ENCODE data around the gene TCP1. TPM values are rescaled to one million over a fixed set of nuclear protein-coding genes. Genes with fewer than 3 reads are reported as not detected.

The TCP1 gene
- total RNA-seq, 4 donors from 2014 or later = 109 to 230 (median 154) TPM

GRCh38 chr6:159813781-159814180, 24.4 kb upstream of the TCP1 start:
- TF ChIP-seq CTCF (IDR thresholded peaks at IDR 0.05; ENCODE audit: low read depth) = no peak

- TF ChIP-seq CTCF (IDR thresholded peaks at IDR 0.05; ENCODE audit: low read depth) = no peak
Measured at GRCh38 chr6:159809149-159809548, 19.7 kb upstream of the TCP1 start.

GRCh38 chr6:159808647-159809046, 19.2 kb upstream of the TCP1 start:
- no peak for TF ChIP-seq CTCF (IDR thresholded peaks at IDR 0.05; ENCODE audit: low read depth)

GRCh38 chr6:159807150-159807858, 17.9 kb upstream of the TCP1 start:
- TF ChIP-seq CTCF (IDR thresholded peaks at IDR 0.05; ENCODE audit: low read depth) = no peak

- no peak for TF ChIP-seq CTCF (IDR thresholded peaks at IDR 0.05; ENCODE audit: low read depth)
Measured at GRCh38 chr6:159806021-159806458, 16.6 kb upstream of the TCP1 start.

GRCh38 chr6:159805440-159806020, 16.1 kb upstream of the TCP1 start:
- TF ChIP-seq CTCF (IDR thresholded peaks at IDR 0.05; ENCODE audit: low read depth) = no peak

- no peak for TF ChIP-seq CTCF (IDR thresholded peaks at IDR 0.05; ENCODE audit: low read depth)
Measured at GRCh38 chr6:159804504-159804903, 15.1 kb upstream of the TCP1 start.
